WERI-Rb-1 (cell line): ENCODE results near the gene ADRB2.

Experiments
- DNase-seq: peaks from one replicate; pipeline ENCODE4 v3.0.0-alpha.2; 2020
- H3K27ac ChIP-seq: fragments of 250-450 bp; sonication (Bioruptor Pico); 2 replicates; pipeline ENCODE4 v1.5.1; 2020; ENCODE audit warnings: mild to moderate bottlenecking, moderate library complexity
- H3K27me3 ChIP-seq: fragments of 250-450 bp; sonication (Bioruptor Pico); 2 replicates; pipeline ENCODE4 v1.5.1; 2021; ENCODE audit warnings: mild to moderate bottlenecking, low read depth, moderate library complexity; ENCODE audit not compliant: insufficient read depth, severe bottlenecking
- H3K36me3 ChIP-seq: fragments of 250-450 bp; sonication (Bioruptor Pico); 2 replicates; pipeline ENCODE4 v1.5.1; 2020; ENCODE audit warnings: mild to moderate bottlenecking, moderate library complexity
- H3K4me3 ChIP-seq: 2 replicates; pipeline ENCODE4 v1.5.1; 2011; ENCODE audit warnings: low read depth, mild to moderate bottlenecking, control low read depth, low read length
- H3K9me3 ChIP-seq: fragments of 250-450 bp; sonication (Bioruptor Pico); 2 replicates; pipeline ENCODE4 v1.5.1; 2021; ENCODE audit warnings: mild to moderate bottlenecking, moderate library complexity; ENCODE audit not compliant: severe bottlenecking
- TF ChIP-seq, protein P1 (sequence below): IDR thresholded peaks from 2 replicates; pipeline ENCODE4 v1.5.1; 2011; ENCODE audit warnings: low read depth, mild to moderate bottlenecking, control low read depth, inconsistent platforms, low read length

The ADRB2 gene

GRCh38 chr5:148815086-148815485 lies 11.3 kb upstream of the ADRB2 start:
- TF ChIP-seq, protein P1, sequence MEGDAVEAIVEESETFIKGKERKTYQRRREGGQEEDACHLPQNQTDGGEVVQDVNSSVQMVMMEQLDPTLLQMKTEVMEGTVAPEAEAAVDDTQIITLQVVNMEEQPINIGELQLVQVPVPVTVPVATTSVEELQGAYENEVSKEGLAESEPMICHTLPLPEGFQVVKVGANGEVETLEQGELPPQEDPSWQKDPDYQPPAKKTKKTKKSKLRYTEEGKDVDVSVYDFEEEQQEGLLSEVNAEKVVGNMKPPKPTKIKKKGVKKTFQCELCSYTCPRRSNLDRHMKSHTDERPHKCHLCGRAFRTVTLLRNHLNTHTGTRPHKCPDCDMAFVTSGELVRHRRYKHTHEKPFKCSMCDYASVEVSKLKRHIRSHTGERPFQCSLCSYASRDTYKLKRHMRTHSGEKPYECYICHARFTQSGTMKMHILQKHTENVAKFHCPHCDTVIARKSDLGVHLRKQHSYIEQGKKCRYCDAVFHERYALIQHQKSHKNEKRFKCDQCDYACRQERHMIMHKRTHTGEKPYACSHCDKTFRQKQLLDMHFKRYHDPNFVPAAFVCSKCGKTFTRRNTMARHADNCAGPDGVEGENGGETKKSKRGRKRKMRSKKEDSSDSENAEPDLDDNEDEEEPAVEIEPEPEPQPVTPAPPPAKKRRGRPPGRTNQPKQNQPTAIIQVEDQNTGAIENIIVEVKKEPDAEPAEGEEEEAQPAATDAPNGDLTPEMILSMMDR = no peak
- no peak for DNase-seq
- no peak overlapping the region for H3K27ac ChIP-seq
- H3K36me3 ChIP-seq = no peaks in the 10 kb centered on the region
- peaks cover 21% of the 10 kb centered on the region for H3K27me3 ChIP-seq
- H3K9me3 ChIP-seq = no peaks in the 10 kb centered on the region
- H3K4me3 ChIP-seq = no peak overlapping the region

- no peaks in the 10 kb centered on the region for H3K36me3 ChIP-seq
- H3K9me3 ChIP-seq = no peaks in the 10 kb centered on the region
- H3K27me3 ChIP-seq = peaks cover 20% of the 10 kb centered on the region
- no peak overlapping the region for H3K27ac ChIP-seq
- no peak for DNase-seq
- TF ChIP-seq, protein P1 = no peak
- H3K4me3 ChIP-seq = no peak overlapping the region
Observed at GRCh38 chr5:148815578-148815977, 10.8 kb upstream of the ADRB2 start.

GRCh38 chr5:148816357-148816756 lies 10.1 kb upstream of the ADRB2 start:
- H3K9me3 ChIP-seq = no peaks in the 10 kb centered on the region
- H3K36me3 ChIP-seq = no peaks in the 10 kb centered on the region
- H3K4me3 ChIP-seq = no peak overlapping the region
- no peak for DNase-seq
- TF ChIP-seq, protein P1 = no peak
- H3K27me3 ChIP-seq = peaks cover 18% of the 10 kb centered on the region
- H3K27ac ChIP-seq = no peak overlapping the region

- H3K36me3 ChIP-seq = no peaks in the 10 kb centered on the region
- H3K27ac ChIP-seq = no peak overlapping the region
- peaks cover 15% of the 10 kb centered on the region for H3K27me3 ChIP-seq
- DNase-seq = no peak
- H3K4me3 ChIP-seq = no peak overlapping the region
- TF ChIP-seq, protein P1 = no peak
- no peaks in the 10 kb centered on the region for H3K9me3 ChIP-seq
Observed at GRCh38 chr5:148816782-148817181, 9.6 kb upstream of the ADRB2 start.

GRCh38 chr5:148817606-148818005 lies 8.8 kb upstream of the ADRB2 start:
- TF ChIP-seq, protein P1 = no peak
- Histone ChIP-seq H3K9me3 (no peaks in the 10 kb centered on the region), H3K27me3 (peaks cover 13% of the 10 kb centered on the region), H3K36me3 (no peaks in the 10 kb centered on the region), H3K4me3 (no peak overlapping the region), H3K27ac (no peak overlapping the region)
- DNase-seq = no peak
